ENCODE measurements around the gene SMIM9.

Gene SMIM9

DNA sequence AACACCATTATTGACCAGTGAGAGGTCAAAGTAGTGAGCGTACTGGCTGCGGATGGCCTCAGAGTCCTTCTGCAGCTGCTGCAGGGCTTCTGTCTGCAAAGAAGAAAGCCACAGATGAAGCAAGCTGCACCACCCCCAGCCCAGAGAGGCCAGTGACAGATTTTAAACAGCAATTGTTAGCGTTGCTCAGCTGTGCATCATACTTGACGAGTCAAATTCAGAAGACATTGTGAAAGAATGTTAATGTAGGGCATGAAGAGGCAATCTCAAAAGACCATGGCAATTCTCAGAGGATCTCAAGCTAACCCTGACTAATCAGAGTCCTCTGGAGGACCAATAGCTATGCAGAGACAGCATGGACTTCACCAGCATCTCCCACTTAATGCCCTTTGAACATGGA, 55.2 kb downstream of the SMIM9 start:
- TF ChIP-seq, protein P1, sequence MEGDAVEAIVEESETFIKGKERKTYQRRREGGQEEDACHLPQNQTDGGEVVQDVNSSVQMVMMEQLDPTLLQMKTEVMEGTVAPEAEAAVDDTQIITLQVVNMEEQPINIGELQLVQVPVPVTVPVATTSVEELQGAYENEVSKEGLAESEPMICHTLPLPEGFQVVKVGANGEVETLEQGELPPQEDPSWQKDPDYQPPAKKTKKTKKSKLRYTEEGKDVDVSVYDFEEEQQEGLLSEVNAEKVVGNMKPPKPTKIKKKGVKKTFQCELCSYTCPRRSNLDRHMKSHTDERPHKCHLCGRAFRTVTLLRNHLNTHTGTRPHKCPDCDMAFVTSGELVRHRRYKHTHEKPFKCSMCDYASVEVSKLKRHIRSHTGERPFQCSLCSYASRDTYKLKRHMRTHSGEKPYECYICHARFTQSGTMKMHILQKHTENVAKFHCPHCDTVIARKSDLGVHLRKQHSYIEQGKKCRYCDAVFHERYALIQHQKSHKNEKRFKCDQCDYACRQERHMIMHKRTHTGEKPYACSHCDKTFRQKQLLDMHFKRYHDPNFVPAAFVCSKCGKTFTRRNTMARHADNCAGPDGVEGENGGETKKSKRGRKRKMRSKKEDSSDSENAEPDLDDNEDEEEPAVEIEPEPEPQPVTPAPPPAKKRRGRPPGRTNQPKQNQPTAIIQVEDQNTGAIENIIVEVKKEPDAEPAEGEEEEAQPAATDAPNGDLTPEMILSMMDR (conservative IDR thresholded peaks at IDR 0.05; ENCODE audit: low read depth): no peak
- ChIA-PET POLR2A (ENCODE audit: low non-redundant PET) (no interaction called here), CTCF (no interaction called here)
- DNase-seq (ENCODE audit: low spot score): no peak
- H3K27ac ChIP-seq: no peak overlapping the region

DNA sequence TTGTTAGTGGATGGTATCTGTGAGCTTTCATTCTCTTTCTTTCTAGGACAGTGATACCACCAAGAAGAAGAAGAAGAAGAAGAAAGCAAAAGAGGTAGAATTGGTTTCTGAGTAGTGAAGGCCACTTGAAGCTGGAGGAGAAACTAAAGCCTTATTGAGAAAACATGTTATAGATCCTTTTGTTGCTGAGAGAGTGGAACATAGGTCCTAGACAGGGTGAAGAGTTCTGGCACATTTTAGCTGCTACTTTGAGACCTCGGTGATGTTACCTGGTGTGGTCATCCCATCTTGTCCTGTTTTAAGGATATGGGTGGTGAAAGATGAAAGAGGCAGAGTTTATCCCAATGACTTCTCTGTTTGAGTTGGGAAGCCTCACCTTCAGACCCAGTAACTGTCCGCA, 57.7 kb downstream of the SMIM9 start:
- no peak overlapping the region for H3K27ac ChIP-seq
- POLR2A ChIA-PET (ENCODE audit: low non-redundant PET): no interaction called here
- TF ChIP-seq, protein P1 (conservative IDR thresholded peaks at IDR 0.05; ENCODE audit: low read depth): no peak
- CTCF ChIA-PET: no interaction called here
- DNase-seq (ENCODE audit: low spot score): no peak

GRCh38 chrX:154775419-154776349, 58.8 kb downstream of the SMIM9 start:
- CTCF ChIA-PET: no interaction called here
- TF ChIP-seq, protein P1 (conservative IDR thresholded peaks at IDR 0.05; ENCODE audit: low read depth): no peak
- no peak overlapping the region for H3K27ac ChIP-seq
- peak; percentile 20 for DNase-seq (ENCODE audit: low spot score)
- POLR2A ChIA-PET (ENCODE audit: low non-redundant PET): no interaction called here

GRCh38 chrX:154774622-154775021, 59.8 kb downstream of the SMIM9 start:
- TF ChIP-seq, protein P1 (conservative IDR thresholded peaks at IDR 0.05; ENCODE audit: low read depth): no peak
- no peak for DNase-seq (ENCODE audit: low spot score)
- H3K27ac ChIP-seq: no peak overlapping the region
- ChIA-PET POLR2A (ENCODE audit: low non-redundant PET) (no interaction called here), CTCF (no interaction called here)

Measured in RWPE1 (cell line).